ENCODE data around the gene SPAG16.
"Not testable (repeated sequence)": the region's sequence is repeated elsewhere in the genome, so short reads cannot be mapped to it uniquely, and the experiment has no call there.

The SPAG16 gene

DNA sequence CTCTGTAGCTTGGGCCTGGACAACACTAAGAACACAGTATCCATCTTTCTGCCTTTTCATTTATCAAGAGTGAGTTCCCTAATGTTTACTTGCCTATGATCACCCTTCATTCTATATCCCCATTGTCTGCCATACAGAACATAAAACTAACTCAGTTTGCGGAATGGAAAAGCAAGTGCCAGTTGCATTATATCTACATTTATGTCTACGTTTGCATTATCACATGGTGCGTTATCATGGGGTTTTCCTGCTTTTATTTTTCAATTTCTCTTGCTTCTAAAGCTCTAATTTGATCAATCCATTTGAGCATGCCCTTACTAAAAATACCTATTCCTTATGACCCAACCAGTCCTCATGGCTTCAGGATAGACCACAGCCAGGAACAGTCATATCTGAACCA lies 704.9 kb downstream of the SPAG16 start:
- H3K36me3 ChIP-seq (ENCODE audit: insufficient read depth, low read depth, low read length) = no peaks in the 10 kb centered on the region
- H3K9ac ChIP-seq (ENCODE audit: low read depth, low read length) = no peak overlapping the region
- H3K27me3 ChIP-seq (ENCODE audit: insufficient read depth, low read length) = no peaks in the 10 kb centered on the region
- H3K4me3 ChIP-seq (ENCODE audit: low read length) = no peak overlapping the region
- no peaks in the 10 kb centered on the region for H3K9me3 ChIP-seq (ENCODE audit: insufficient read depth, low read depth, low read length)
- H3K27ac ChIP-seq (ENCODE audit: low read length) = no peak overlapping the region
- peaks cover 3% of the 10 kb centered on the region; the same call in 1 of the 2 replicates for H3K4me1 ChIP-seq (ENCODE audit: insufficient read depth, low read length)

DNA sequence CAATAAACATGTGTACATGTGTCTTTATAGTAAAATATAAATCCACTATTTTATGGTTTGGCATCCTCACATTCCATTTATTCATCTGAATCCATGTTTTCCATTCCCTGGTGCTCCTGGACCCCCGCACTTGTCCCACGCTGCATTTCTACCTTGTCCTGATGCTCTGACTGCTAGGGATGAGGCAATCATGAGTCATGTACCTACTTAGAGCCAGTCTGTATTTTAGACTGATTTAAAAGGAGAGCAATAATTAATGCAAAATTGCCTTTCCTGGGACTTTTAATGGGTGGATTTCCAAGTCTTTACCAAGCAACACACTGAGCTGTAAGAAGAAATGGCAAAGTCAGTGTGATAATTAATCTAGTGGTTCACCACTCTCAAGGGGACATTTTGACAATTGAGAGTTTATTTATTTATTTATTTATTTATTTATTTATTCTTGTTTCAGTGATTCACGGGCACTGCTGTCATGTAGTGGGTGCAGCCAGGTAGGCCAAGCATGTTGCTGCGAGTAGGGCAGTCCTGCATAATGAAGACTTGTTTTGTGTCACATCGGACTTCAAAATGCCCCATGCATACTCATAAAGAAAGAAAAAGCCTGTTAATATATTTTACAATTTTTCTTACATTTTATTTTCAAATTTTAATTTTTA lies 707.3 kb downstream of the SPAG16 start:
- Histone ChIP-seq H3K4me3 (ENCODE audit: low read length) (no peak overlapping the region), H3K4me1 (ENCODE audit: insufficient read depth, low read length) (peaks cover 3% of the 10 kb centered on the region; the same call in 1 of the 2 replicates), H3K27me3 (ENCODE audit: insufficient read depth, low read length) (no peaks in the 10 kb centered on the region), H3K9me3 (ENCODE audit: insufficient read depth, low read depth, low read length) (no peaks in the 10 kb centered on the region), H3K36me3 (ENCODE audit: insufficient read depth, low read depth, low read length) (no peaks in the 10 kb centered on the region), H3K27ac (ENCODE audit: low read length) (no peak overlapping the region), H3K9ac (ENCODE audit: low read depth, low read length) (no peak overlapping the region)

- peaks cover 7% of the 10 kb centered on the region; the same call in 1 of the 2 replicates for H3K9me3 ChIP-seq (ENCODE audit: insufficient read depth, low read depth, low read length)
- H3K9ac ChIP-seq (ENCODE audit: low read depth, low read length) = no peak overlapping the region
- H3K4me3 ChIP-seq (ENCODE audit: low read length) = no peak overlapping the region
- H3K4me1 ChIP-seq (ENCODE audit: insufficient read depth, low read length) = peaks cover 3% of the 10 kb centered on the region; the same call in 1 of the 2 replicates
- H3K27ac ChIP-seq (ENCODE audit: low read length) = no peak overlapping the region
- no peaks in the 10 kb centered on the region for H3K27me3 ChIP-seq (ENCODE audit: insufficient read depth, low read length)
- no peaks in the 10 kb centered on the region for H3K36me3 ChIP-seq (ENCODE audit: insufficient read depth, low read depth, low read length)
These were observed 711.3 kb downstream of the SPAG16 start for GRCh38 chr2:213995400-213996105.

DNA sequence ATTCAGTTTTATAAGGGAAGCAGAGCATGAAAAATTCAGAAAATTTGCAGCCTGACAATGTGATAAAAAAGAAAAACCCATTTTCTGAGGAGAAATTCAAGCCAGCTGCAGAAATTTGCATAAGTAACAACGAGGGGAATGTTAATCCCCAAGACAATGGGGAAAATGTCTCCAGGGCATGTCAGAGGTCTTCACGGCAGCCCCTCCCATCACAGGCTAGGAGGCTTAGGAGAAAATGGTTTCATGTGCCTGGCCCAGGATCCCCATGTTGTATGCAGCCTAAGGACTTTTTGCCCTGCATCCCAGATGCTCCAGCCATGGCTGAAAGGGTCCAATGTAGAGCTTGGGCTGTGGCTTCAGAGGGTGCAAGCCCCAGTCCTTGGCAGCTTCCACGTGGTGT lies 714.7 kb downstream of the SPAG16 start:
- H3K27me3 ChIP-seq (ENCODE audit: insufficient read depth, low read length) = not testable (repeated sequence)

GRCh38 chr2:214004463-214004862 lies 720.2 kb downstream of the SPAG16 start:
- Histone ChIP-seq H3K4me1 (ENCODE audit: insufficient read depth, low read length) (peaks cover 4% of the 10 kb centered on the region; the same call in 1 of the 2 replicates), H3K27me3 (ENCODE audit: insufficient read depth, low read length) (no peaks in the 10 kb centered on the region), H3K9me3 (ENCODE audit: insufficient read depth, low read depth, low read length) (peaks cover 2% of the 10 kb centered on the region; the same call in 1 of the 2 replicates), H3K9ac (ENCODE audit: low read depth, low read length) (no peak overlapping the region), H3K4me3 (ENCODE audit: low read length) (no peak overlapping the region), H3K27ac (ENCODE audit: low read length) (no peak overlapping the region), H3K36me3 (ENCODE audit: insufficient read depth, low read depth, low read length) (no peaks in the 10 kb centered on the region)

More for the DNA sequence above, 714.7 kb downstream of the SPAG16 start:
- not testable (repeated sequence) for H3K4me1 ChIP-seq (ENCODE audit: insufficient read depth, low read length); H3K36me3 ChIP-seq (ENCODE audit: insufficient read depth, low read depth, low read length); H3K27ac ChIP-seq (ENCODE audit: low read length); H3K4me3 ChIP-seq (ENCODE audit: low read length); H3K9ac ChIP-seq (ENCODE audit: low read depth, low read length); H3K9me3 ChIP-seq (ENCODE audit: insufficient read depth, low read depth, low read length)

DNA sequence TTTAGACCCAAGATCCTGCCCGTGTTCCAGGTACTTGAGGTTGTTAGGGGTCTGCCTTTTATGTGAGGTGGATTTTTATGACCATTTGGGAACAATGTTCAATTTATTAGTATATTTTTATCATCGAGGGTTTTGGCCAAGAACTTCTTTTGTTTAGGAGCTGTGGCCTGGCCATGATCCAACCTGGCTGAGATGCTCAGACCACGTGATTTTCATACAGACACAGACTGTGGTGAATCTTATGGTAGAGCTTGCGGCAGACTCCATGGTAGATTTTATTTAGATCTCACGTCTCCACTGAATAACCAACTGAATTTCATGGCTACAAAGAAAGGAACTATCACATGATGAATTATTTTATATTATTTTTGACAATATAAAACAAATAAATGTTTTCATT lies 721.1 kb downstream of the SPAG16 start:
- Histone ChIP-seq H3K27me3 (ENCODE audit: insufficient read depth, low read length) (no peaks in the 10 kb centered on the region), H3K27ac (ENCODE audit: low read length) (no peak overlapping the region), H3K9ac (ENCODE audit: low read depth, low read length) (no peak overlapping the region), H3K36me3 (ENCODE audit: insufficient read depth, low read depth, low read length) (no peaks in the 10 kb centered on the region), H3K4me1 (ENCODE audit: insufficient read depth, low read length) (peaks cover 4% of the 10 kb centered on the region; the same call in 1 of the 2 replicates), H3K9me3 (ENCODE audit: insufficient read depth, low read depth, low read length) (no peaks in the 10 kb centered on the region), H3K4me3 (ENCODE audit: low read length) (no peak overlapping the region)

DNA sequence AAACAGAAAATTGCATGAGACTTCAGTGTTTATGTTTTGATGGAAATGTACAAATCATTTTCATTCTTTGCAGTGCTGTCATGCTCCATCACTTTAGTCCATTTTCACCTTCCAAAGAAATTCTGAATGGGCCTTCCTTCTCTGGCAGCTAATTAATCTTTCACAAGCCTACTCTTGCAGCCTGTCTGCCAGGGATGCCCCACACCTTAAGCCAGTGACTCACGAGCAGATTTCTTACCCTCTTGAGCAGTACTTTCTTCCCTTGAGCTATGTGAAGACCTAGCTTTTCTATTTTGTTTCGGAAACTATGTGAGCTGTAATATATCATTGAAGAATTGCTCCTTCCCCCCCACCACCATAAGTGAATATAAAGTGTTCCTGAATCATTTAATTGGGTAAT lies 722.3 kb downstream of the SPAG16 start:
- no peak overlapping the region for H3K27ac ChIP-seq (ENCODE audit: low read length)
- no peaks in the 10 kb centered on the region for H3K36me3 ChIP-seq (ENCODE audit: insufficient read depth, low read depth, low read length)
- H3K4me3 ChIP-seq (ENCODE audit: low read length) = no peak overlapping the region
- H3K4me1 ChIP-seq (ENCODE audit: insufficient read depth, low read length) = peaks cover 4% of the 10 kb centered on the region; the same call in 1 of the 2 replicates
- H3K27me3 ChIP-seq (ENCODE audit: insufficient read depth, low read length) = no peaks in the 10 kb centered on the region
- H3K9ac ChIP-seq (ENCODE audit: low read depth, low read length) = no peak overlapping the region
- H3K9me3 ChIP-seq (ENCODE audit: insufficient read depth, low read depth, low read length) = no peaks in the 10 kb centered on the region

DNA sequence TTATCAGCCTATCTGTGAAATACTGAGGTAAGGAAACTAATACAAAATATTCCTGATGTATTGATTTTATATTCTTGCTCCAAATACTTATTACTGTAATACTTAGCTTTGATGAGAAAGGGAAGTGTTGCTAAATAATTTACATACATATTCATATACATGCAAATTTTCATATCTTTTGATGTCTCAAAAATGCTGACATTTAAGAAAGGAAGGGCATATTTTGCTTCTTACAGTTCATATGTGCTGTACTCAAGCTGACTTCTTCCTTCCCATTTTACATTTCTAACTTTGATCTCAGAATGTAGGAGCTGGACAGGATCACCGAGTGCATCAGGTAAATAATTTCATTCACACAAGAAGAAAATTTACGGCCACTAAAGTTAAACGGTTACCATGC lies 727.4 kb downstream of the SPAG16 start:
- Histone ChIP-seq H3K4me1 (ENCODE audit: insufficient read depth, low read length) (no peaks in the 10 kb centered on the region), H3K36me3 (ENCODE audit: insufficient read depth, low read depth, low read length) (no peaks in the 10 kb centered on the region), H3K9ac (ENCODE audit: low read depth, low read length) (no peak overlapping the region), H3K27ac (ENCODE audit: low read length) (no peak overlapping the region), H3K4me3 (ENCODE audit: low read length) (no peak overlapping the region), H3K27me3 (ENCODE audit: insufficient read depth, low read length) (no peaks in the 10 kb centered on the region), H3K9me3 (ENCODE audit: insufficient read depth, low read depth, low read length) (no peaks in the 10 kb centered on the region)

GRCh38 chr2:214014551-214015220 lies 730.4 kb downstream of the SPAG16 start:
- Histone ChIP-seq H3K27ac (ENCODE audit: low read length) (no peak overlapping the region), H3K9ac (ENCODE audit: low read depth, low read length) (no peak overlapping the region), H3K4me1 (ENCODE audit: insufficient read depth, low read length) (no peaks in the 10 kb centered on the region), H3K27me3 (ENCODE audit: insufficient read depth, low read length) (no peaks in the 10 kb centered on the region), H3K4me3 (ENCODE audit: low read length) (no peak overlapping the region), H3K36me3 (ENCODE audit: insufficient read depth, low read depth, low read length) (no peaks in the 10 kb centered on the region), H3K9me3 (ENCODE audit: insufficient read depth, low read depth, low read length) (no peaks in the 10 kb centered on the region)

DNA sequence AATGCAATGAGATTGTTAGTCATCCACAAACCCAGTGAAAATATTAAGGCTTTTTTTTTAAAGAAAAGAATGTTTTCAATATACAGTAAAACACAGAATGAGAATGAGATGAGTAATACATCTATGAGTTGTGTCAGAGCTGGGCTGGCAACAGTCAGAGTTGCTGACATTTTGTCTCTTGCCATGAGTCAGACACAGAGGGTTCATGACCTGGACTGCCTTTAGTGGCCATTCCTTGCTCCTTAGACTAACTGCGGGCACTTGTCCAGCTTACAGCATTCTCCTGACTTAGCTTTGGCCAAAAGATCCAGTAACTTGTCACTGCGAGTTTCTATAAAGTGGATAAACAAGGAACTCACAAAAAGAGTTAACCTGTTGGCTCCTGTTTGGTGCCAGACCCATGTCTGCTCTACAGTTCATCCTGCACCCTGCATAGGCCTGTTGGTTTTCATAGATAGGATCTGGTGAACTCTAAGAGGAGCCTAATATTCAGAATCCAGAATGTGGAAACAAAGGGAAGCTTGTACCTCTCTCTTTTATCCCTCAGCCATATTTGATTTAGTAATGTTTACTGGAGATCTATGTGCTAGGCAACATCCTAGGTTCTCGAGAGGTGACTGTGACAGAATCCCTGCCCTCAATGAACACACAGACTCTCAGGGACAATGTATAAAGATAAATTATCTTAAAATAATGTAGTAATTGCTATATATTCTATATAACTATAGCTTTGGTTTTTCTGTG lies 735.1 kb downstream of the SPAG16 start:
- no peaks in the 10 kb centered on the region for H3K36me3 ChIP-seq (ENCODE audit: insufficient read depth, low read depth, low read length)
- H3K4me1 ChIP-seq (ENCODE audit: insufficient read depth, low read length) = no peaks in the 10 kb centered on the region
- H3K27ac ChIP-seq (ENCODE audit: low read length) = no peak overlapping the region
- H3K27me3 ChIP-seq (ENCODE audit: insufficient read depth, low read length) = no peaks in the 10 kb centered on the region
- no peak overlapping the region for H3K9ac ChIP-seq (ENCODE audit: low read depth, low read length)
- no peaks in the 10 kb centered on the region for H3K9me3 ChIP-seq (ENCODE audit: insufficient read depth, low read depth, low read length)
- no peak overlapping the region for H3K4me3 ChIP-seq (ENCODE audit: low read length)

GRCh38 chr2:214019973-214020345 lies 735.7 kb downstream of the SPAG16 start:
- H3K27ac ChIP-seq (ENCODE audit: low read length) = no peak overlapping the region
- H3K9me3 ChIP-seq (ENCODE audit: insufficient read depth, low read depth, low read length) = no peaks in the 10 kb centered on the region
- no peak overlapping the region for H3K9ac ChIP-seq (ENCODE audit: low read depth, low read length)

More at GRCh38 chr2:214019973-214020345, 735.7 kb downstream of the SPAG16 start:
- Histone ChIP-seq H3K4me3 (ENCODE audit: low read length) (no peak overlapping the region), H3K36me3 (ENCODE audit: insufficient read depth, low read depth, low read length) (no peaks in the 10 kb centered on the region), H3K27me3 (ENCODE audit: insufficient read depth, low read length) (no peaks in the 10 kb centered on the region), H3K4me1 (ENCODE audit: insufficient read depth, low read length) (no peaks in the 10 kb centered on the region)

All from iPS-20b (cell line).